IPS-15b (cell line): ENCODE results near the gene HSPB6.
A peak's percentile ranks its signal among the peaks of the same experiment; 100 is the strongest.

Source experiments
- H3K27me3 ChIP-seq: one replicate; pipeline ENCODE4 v1.6.1; 2013; ENCODE audit warnings: low read length; ENCODE audit not compliant: control insufficient read depth, insufficient read depth
- H3K36me3 ChIP-seq: one replicate; pipeline ENCODE4 v1.6.1; 2013; ENCODE audit warnings: low read length; ENCODE audit not compliant: control insufficient read depth, insufficient read depth
- H3K4me1 ChIP-seq: one replicate; pipeline ENCODE4 v1.6.1; 2013; ENCODE audit warnings: mild to moderate bottlenecking, low read length; ENCODE audit not compliant: control insufficient read depth, insufficient read depth
- H3K4me3 ChIP-seq: one replicate; pipeline ENCODE4 v1.5.1; 2013; ENCODE audit warnings: low read depth, low read length
- H3K9ac ChIP-seq: one replicate; pipeline ENCODE4 v1.6.1; 2013; ENCODE audit warnings: low read depth, mild to moderate bottlenecking, low read length
- H3K9me3 ChIP-seq: one replicate; pipeline ENCODE4 v1.6.1; 2013; ENCODE audit warnings: mild to moderate bottlenecking, low read length; ENCODE audit not compliant: control insufficient read depth, insufficient read depth

Gene HSPB6

DNA sequence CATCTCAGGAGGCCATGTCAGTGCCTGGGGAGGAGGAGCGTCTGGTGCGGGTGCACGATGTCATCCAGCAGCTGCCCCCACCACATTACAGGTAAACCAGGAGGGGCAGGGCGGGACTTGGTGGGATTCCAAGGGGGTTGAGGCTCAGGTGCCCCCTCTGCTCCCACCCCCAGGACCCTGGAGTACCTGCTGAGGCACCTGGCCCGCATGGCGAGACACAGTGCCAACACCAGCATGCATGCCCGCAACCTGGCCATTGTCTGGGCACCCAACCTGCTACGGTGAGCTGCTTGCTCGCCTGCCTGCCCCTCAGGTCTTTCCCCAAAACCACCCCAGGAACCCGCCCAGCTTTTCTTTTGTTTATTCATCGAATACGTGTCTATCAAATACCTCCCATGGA is 25.8 kb upstream of the HSPB6 start:
- Histone ChIP-seq H3K9me3 (no peaks in the 10 kb centered on the region), H3K36me3 (no peaks in the 10 kb centered on the region), H3K4me1 (peaks cover 2% of the 10 kb centered on the region), H3K9ac (no peak overlapping the region), H3K27me3 (peaks cover 3% of the 10 kb centered on the region), H3K4me3 (no peak overlapping the region)

DNA sequence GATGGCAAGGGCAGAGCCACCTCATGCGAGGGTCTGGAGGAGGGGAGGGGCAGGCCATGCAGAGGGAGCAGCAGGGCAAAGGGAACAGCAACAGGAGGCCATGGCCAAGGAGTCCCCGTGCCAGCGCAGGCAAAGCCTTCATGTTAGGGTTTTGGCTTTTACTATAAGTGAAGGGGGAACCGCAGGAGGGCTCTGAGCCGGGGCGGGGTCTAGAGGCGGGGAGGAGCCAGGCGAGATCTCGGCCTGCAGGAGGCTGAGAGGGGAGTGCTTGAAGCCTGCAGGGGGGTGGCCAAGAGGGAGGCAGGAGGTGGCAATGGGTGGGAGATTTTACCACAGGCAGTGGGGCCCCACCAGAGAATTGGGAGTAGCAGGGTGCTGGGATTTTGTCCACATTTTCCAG is 24.8 kb upstream of the HSPB6 start:
- Histone ChIP-seq H3K9ac (no peak overlapping the region), H3K9me3 (no peaks in the 10 kb centered on the region), H3K27me3 (peaks cover 11% of the 10 kb centered on the region), H3K4me3 (peak overlapping the region; percentile 8), H3K36me3 (no peaks in the 10 kb centered on the region), H3K4me1 (peaks cover 8% of the 10 kb centered on the region)

DNA sequence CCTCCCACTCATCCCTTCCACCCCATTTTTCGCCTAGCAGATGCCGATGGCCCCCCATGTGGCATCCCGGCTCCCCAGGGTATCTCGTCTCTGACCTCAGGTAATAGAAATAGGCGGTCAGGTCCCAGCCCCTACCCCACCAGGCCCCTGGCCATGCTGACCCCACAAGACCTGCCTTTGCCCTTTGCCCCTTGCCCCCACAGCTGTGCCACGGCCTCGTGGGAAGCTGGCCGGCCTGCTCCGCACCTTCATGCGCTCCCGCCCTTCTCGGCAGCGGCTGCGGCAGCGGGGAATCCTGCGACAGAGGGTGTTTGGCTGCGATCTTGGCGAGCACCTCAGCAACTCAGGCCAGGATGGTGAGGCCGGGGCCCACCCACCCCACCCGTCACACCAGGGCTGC is 23.9 kb upstream of the HSPB6 start:
- no peak overlapping the region for H3K4me3 ChIP-seq
- no peaks in the 10 kb centered on the region for H3K9me3 ChIP-seq
- no peaks in the 10 kb centered on the region for H3K36me3 ChIP-seq
- peaks cover 10% of the 10 kb centered on the region for H3K4me1 ChIP-seq
- H3K9ac ChIP-seq: no peak overlapping the region
- peaks cover 17% of the 10 kb centered on the region for H3K27me3 ChIP-seq

DNA sequence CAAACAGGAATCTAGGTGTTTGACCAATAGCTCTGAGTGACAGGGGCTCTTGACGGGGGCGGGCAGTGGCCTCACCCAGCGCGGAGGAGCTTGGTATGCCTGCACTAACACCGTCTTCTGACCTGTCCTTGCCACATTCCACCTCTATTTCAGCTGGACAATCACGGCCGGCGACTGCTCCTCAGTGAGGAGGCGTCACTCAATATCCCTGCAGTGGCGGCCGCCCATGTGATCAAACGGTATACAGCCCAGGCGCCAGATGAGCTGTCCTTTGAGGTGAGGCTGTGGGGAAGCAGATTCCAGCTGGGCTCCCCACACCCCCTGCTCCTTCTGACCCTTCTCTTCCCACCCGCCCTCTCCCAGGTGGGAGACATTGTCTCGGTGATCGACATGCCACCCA is 23.2 kb upstream of the HSPB6 start:
- H3K4me1 ChIP-seq: peaks cover 10% of the 10 kb centered on the region
- no peaks in the 10 kb centered on the region for H3K9me3 ChIP-seq
- no peak overlapping the region for H3K9ac ChIP-seq
- H3K27me3 ChIP-seq: peaks cover 17% of the 10 kb centered on the region
- no peaks in the 10 kb centered on the region for H3K36me3 ChIP-seq
- no peak overlapping the region for H3K4me3 ChIP-seq

DNA sequence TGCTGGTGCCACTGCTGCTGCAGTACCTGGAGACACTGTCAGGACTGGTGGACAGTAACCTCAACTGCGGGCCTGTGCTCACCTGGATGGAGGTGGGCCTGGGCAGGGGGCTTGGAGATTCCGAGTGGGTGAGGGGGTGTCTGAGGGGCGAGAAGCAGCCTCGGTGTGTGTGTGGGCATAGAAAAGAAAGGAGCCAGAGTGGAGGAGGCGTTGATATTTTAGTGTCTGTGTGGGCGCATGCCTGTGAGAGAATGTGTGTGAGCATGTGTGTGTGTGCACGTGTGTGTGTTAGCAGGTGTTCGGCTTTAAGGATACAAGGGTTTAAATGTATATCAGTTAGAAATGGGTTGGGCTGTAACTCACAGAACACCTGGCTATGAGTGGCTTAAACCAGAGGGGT is 22.2 kb upstream of the HSPB6 start:
- Histone ChIP-seq H3K36me3 (no peaks in the 10 kb centered on the region), H3K9ac (no peak overlapping the region), H3K9me3 (no peaks in the 10 kb centered on the region)

DNA sequence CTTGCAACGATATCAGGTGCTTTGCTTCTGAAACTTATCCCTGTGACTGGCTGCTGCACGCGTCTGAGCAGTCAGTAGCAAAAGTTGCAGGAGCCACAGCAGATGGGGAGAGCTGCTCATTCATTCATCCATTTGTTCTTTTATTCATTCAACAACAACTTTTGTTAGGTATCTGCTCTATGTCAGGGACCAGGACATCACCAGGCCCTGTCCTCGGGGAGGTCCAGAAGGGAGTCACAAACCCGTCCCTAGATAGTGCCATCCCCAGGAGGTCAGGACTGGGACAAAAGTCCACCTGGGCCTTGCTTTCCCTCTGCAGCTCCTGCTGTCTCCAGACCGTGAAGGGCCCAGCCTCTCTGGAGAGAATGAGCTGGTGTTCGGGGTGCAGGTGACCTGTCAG is 21.1 kb upstream of the HSPB6 start:
- Histone ChIP-seq H3K27me3 (peaks cover 19% of the 10 kb centered on the region), H3K36me3 (no peaks in the 10 kb centered on the region), H3K9ac (no peak overlapping the region), H3K4me1 (peaks cover 10% of the 10 kb centered on the region), H3K9me3 (no peaks in the 10 kb centered on the region), H3K4me3 (no peak overlapping the region)

More for the DNA sequence above, 22.2 kb upstream of the HSPB6 start:
- peaks cover 10% of the 10 kb centered on the region for H3K4me1 ChIP-seq
- H3K27me3 ChIP-seq: peaks cover 17% of the 10 kb centered on the region
- no peak overlapping the region for H3K4me3 ChIP-seq

DNA sequence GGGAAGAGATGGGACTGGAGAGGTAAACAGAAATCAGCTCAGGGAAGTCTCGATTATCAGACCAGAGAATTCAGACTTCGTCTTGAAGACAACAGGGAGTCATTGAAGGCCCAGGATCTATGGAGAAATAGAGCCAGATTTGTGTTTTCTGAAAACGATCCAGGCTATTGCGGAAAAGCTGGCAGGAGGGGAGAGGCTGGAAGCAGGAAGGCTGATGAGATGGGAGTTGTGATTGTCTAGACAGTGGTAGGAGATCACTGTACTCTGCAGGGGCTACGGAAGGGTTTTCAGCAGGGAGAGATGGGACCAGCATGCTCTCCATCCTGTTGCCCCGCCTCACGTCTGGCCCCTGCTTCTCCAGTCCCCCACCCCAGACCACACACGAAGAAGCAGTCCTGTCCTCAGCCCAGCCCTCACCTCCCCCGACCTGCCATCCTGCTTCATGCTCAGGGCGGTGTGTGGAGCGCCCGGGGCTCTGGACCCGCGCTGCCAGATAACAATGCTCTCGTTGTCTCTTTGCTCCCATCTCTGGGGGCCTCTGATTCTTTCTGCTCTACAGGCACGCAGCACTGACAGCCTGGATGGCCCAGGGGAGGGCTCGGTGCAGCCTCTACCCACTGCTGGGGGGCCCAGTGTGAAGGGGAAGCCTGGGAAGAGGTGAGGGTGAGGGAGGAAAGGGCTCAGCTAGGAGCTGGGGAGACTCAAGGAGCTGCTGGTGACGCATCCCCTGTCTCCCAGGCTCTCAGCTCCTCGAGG is 20.4 kb upstream of the HSPB6 start:
- Histone ChIP-seq H3K36me3 (no peaks in the 10 kb centered on the region), H3K9ac (no peak overlapping the region), H3K4me1 (peaks cover 10% of the 10 kb centered on the region), H3K27me3 (peaks cover 20% of the 10 kb centered on the region), H3K4me3 (peak overlapping the region; percentile 8), H3K9me3 (no peaks in the 10 kb centered on the region)

DNA sequence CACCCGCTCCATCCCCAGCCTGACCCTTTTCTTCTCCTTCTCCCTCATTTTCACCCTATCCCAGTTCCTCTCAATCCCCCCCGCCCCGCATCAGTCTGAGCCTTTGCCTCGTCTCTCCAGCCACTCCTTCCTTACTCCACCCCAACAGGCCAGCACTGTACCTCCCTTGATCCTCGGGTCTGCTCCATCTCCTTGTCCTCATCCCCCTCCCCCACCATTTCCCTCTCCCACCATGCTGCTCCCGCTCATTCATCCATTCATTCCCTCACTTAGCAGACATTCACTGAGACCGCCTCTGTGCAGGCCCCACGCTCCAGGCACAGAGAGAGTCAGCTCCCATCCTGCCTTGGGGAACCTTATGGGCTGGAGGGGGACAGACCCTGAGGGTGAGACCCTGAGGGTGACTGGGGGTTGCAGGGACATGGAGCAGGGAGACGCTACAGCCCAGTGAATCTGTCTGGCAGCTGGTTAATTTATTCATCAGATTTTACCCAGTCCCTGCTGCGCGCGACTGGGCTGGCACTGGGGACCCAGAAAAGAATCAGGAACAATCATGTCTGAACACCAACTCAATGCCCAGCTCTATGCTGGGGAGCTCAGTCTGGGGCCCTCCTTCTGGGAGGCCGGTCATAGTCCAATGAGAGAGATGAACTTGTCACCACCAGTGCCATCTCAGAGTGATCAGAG is 19.4 kb upstream of the HSPB6 start:
- no peak overlapping the region for H3K9ac ChIP-seq

DNA sequence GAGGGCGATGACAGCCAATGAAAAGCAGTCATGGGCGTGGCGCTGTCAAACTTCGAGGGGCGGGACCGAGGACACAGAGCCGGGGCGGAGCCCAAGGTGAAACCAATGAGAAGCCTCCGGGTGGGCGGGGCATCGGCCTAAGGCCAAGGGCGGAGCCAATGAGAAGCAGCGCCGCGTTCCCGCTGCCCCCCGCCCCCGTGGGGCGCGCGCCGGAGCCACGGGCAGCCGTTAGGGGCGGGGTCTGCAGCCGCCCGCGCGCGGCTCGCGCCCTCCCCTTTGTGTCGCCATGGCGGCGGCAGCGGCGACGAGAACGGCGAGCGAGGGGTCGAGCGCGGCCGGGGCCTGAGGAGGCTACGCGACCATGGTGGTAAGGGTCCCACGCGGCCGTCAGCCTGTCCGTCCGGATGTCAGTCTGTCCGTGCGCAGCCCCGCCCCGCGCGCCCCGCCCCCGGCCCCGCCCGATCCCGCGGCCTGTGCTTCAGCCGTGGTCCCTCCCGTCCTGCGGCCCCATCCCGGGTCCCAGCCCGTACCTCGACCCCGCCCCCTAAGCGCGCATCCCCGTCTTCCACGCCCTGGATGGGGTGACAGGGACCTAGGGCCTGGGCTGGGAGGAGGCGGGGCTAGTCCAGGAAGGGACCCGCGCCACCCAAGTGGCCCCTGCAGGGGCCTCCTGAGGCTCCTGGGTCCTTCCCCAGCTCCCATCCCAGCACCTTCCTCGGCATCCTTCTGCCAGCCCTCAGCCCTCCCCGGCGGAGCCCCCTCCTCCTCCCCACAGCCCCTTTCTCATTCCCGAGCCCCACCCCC is 18.7 kb upstream of the HSPB6 start, which contains the start of gene ARHGAP33:
Gene ARHGAP33 (plus strand): TSS at position 267 of the 804 bp plus-strand sequence. CDS start 95 bp downstream, at position 362.
- H3K4me3 ChIP-seq: peak within 1 kb of the TSS; percentile 55
- H3K36me3 ChIP-seq: no peaks in the 10 kb centered on the region
- peaks cover 20% of the 10 kb centered on the region for H3K27me3 ChIP-seq
- no peaks in the 10 kb centered on the region for H3K9me3 ChIP-seq
- H3K9ac ChIP-seq: no peak within 1 kb of the TSS
- H3K4me1 ChIP-seq: peaks cover 8% of the 10 kb centered on the region

More for the DNA sequence above, 19.4 kb upstream of the HSPB6 start:
- peaks cover 8% of the 10 kb centered on the region for H3K4me1 ChIP-seq
- H3K9me3 ChIP-seq: no peaks in the 10 kb centered on the region
- no peaks in the 10 kb centered on the region for H3K36me3 ChIP-seq
- H3K4me3 ChIP-seq: peak overlapping the region; percentile 55
- H3K27me3 ChIP-seq: peaks cover 20% of the 10 kb centered on the region

DNA sequence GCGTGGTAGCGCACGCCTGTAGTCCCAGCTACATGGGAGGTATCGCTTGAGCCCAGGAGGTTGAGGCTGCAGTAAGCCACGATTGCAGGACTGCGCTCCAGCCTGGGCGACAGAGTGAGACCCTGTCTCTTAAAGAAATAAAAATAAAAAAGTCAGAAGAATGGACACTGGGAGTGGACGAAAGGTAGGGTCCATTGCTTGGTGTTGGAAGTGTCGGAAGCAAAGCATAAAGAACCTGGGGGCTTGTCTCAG is 18.1 kb upstream of the HSPB6 start:
- no peaks in the 10 kb centered on the region for H3K36me3 ChIP-seq
- H3K4me1 ChIP-seq: peaks cover 8% of the 10 kb centered on the region
- no peaks in the 10 kb centered on the region for H3K9me3 ChIP-seq
- H3K9ac ChIP-seq: no peak overlapping the region
- H3K27me3 ChIP-seq: peaks cover 20% of the 10 kb centered on the region
- H3K4me3 ChIP-seq: peak overlapping the region; percentile 8

DNA sequence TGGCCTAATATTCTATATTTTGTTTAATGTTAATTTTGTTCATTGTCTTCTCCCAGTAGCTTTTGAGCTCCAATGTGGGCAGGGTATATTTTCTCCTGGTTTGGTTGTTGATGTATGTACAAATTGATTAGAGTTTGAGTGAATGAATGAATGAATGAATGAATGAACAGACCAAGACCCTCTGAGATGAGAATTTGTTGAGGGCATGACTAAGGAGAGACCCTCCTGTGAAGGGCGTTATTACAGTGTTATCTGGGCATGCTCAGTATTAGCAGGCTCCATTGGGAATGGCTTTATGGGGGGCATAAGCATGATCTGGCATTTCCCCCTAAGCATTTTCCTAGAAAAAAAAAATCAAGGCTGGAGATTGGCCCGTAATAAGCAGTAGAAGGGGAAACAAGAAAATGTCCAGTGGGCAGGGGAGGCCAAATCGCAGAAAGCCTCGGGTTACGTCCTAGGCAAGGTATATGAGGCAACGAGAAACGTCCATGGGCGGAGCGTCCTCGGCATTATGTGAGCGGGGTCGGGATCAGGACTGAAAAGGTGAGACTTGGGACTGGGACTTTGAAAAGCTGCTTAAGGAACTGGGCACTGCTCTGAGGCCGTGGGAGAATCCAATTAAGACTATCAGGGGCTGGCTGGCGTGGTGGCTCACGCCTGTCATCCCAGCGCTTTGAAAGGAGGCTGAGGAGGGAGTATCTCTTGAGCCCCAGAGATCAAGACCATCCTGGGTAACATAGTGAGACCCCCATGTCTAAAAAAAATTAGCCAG is 17.6 kb upstream of the HSPB6 start:
- Histone ChIP-seq H3K9me3 (no peaks in the 10 kb centered on the region), H3K4me1 (peaks cover 8% of the 10 kb centered on the region), H3K9ac (no peak overlapping the region), H3K4me3 (peak overlapping the region; percentile 8), H3K36me3 (no peaks in the 10 kb centered on the region), H3K27me3 (peaks cover 20% of the 10 kb centered on the region)
